HG02763 (cell line): Measurements from ENCODE around the gene PRMT2.
"Not testable (repeated sequence)": the region's sequence is repeated elsewhere in the genome, so short reads cannot be mapped to it uniquely, and the experiment has no call there.

Experiments used
- ATAC-seq: cut with Tn5 transposase; IDR thresholded peaks from one replicate; pipeline ENCODE4 v1.9.1; 2021; ENCODE audit warnings: mild to moderate bottlenecking, moderate library complexity; ENCODE audit not compliant: unreplicated experiment

PRMT2 gene

GRCh38 chr21:46666941-46667740, 31.7 kb downstream of the PRMT2 start:
- no peak for ATAC-seq

GRCh38 chr21:46667741-46668380, 32.4 kb downstream of the PRMT2 start:
- no peak for ATAC-seq

- no peak for ATAC-seq
These were observed 32.9 kb downstream of the PRMT2 start for GRCh38 chr21:46668381-46668780.

GRCh38 chr21:46668904-46669303, 33.4 kb downstream of the PRMT2 start:
- ATAC-seq: not testable (repeated sequence)

- ATAC-seq: no peak
These were observed 39.0 kb downstream of the PRMT2 start for GRCh38 chr21:46674430-46675007.

GRCh38 chr21:46675595-46676280, 40.3 kb downstream of the PRMT2 start:
- ATAC-seq: no peak

GRCh38 chr21:46676542-46676941, 41.1 kb downstream of the PRMT2 start:
- not testable (repeated sequence) for ATAC-seq

- not testable (repeated sequence) for ATAC-seq
These were observed 46.1 kb downstream of the PRMT2 start for GRCh38 chr21:46681593-46681992.

- not testable (repeated sequence) for ATAC-seq
These were observed 63.2 kb downstream of the PRMT2 start for GRCh38 chr21:46698652-46699051.

- not testable (repeated sequence) for ATAC-seq
These were observed 63.6 kb downstream of the PRMT2 start for GRCh38 chr21:46699104-46699503.
